Liver (tissue), 3 donors: ENCODE results near the gene SLC35F4.

Experiments used
- EGR1 ChIP-seq, 2 donors: IDR thresholded peaks; 2 replicates each; pipeline ENCODE4 v1.6.1; 2016 to 2018; ENCODE audit warnings: antibody characterized with exemption in 2 of 2, low read depth in 2 of 2
- GABPA ChIP-seq, 2 donors: IDR thresholded peaks in 1 of 2; conservative IDR thresholded peaks in 1 of 2; 2 replicates each; pipeline ENCODE4 v1.6.1; 2016; ENCODE audit warnings: antibody characterized with exemption in 2 of 2, mild to moderate bottlenecking in 1 of 2, moderate library complexity in 1 of 2
- HNF4G ChIP-seq: IDR thresholded peaks from 2 replicates; pipeline ENCODE4 v1.6.1; 2016; ENCODE audit warnings: antibody characterized with exemption
- JUND ChIP-seq, 2 donors: IDR thresholded peaks; 2 replicates each; pipeline ENCODE4 v1.6.1; 2016; ENCODE audit warnings: antibody characterized with exemption in 2 of 2
- RAD21 ChIP-seq, 2 donors: IDR thresholded peaks; 2 replicates each; pipeline ENCODE4 v1.6.1; 2016; ENCODE audit warnings: antibody characterized with exemption in 2 of 2, mild to moderate bottlenecking in 2 of 2
- SP1 ChIP-seq: IDR thresholded peaks from 2 replicates; pipeline ENCODE4 v1.6.1; 2018; ENCODE audit warnings: antibody characterized with exemption, mild to moderate bottlenecking
- TAF1 ChIP-seq: conservative IDR thresholded peaks from 2 replicates; pipeline ENCODE4 v1.6.1; 2016; ENCODE audit warnings: antibody characterized with exemption, mild to moderate bottlenecking
- YY1 ChIP-seq: IDR thresholded peaks from 2 replicates; pipeline ENCODE4 v1.6.1; 2016; ENCODE audit warnings: antibody characterized with exemption, mild to moderate bottlenecking
- TF ChIP-seq, protein P1 (sequence below): fragments of 150-350 bp; IDR thresholded peaks from 2 replicates; pipeline ENCODE4 v1.5.1; 2017; ENCODE audit warnings: improper control_type of control experiment, low read depth, low read length; ENCODE audit not compliant: missing input control
- TF ChIP-seq, protein P2 (sequence below): IDR thresholded peaks from 2 replicates; pipeline ENCODE4 v1.6.1; 2016; ENCODE audit warnings: antibody characterized with exemption, mild to moderate bottlenecking
- TF ChIP-seq, protein P3 (sequence below): IDR thresholded peaks from 2 replicates; pipeline ENCODE4 v1.6.1; 2016; ENCODE audit warnings: antibody characterized with exemption
- TF ChIP-seq, protein P4 (sequence below): IDR thresholded peaks from 2 replicates; pipeline ENCODE4 v1.6.1; 2016; ENCODE audit warnings: antibody characterized with exemption
- TF ChIP-seq, protein P5 (sequence below): IDR thresholded peaks from 2 replicates; pipeline ENCODE4 v1.6.1; 2016; ENCODE audit warnings: antibody characterized with exemption
- donor health status: healthy.
- donor health status: healthy.

DNA sequence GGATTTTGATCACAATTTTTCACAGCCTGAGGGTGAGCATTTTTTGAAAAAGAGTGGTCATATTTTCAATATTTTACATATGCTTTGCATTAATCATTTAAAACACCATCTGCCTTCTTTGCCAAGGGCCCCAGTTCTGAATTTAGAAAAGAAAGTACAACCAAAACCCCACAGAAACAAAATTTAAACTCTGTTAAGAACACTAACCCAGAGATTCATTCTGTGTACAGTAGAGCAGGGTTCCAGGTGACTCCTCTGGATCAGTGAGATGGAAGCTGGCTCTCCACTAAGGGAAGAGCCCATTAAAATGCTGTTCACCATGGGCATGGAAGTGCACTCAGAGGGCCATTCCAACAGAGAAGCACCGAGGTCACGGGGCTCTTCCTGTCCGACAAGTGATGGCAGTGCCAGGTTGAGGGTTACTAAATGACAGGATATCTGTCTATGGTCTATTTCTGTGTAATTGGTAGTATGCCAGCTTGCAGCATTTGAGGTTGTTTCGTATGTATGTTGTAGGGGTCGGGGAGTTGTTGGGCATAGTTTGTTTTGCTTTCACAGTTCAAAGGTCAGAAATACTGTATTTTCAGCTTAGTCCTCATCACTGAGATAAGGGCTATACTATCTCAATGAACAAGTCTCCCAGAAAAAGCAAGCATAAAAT, 95.9 kb downstream of the SLC35F4 start:
- TF ChIP-seq, protein P1, sequence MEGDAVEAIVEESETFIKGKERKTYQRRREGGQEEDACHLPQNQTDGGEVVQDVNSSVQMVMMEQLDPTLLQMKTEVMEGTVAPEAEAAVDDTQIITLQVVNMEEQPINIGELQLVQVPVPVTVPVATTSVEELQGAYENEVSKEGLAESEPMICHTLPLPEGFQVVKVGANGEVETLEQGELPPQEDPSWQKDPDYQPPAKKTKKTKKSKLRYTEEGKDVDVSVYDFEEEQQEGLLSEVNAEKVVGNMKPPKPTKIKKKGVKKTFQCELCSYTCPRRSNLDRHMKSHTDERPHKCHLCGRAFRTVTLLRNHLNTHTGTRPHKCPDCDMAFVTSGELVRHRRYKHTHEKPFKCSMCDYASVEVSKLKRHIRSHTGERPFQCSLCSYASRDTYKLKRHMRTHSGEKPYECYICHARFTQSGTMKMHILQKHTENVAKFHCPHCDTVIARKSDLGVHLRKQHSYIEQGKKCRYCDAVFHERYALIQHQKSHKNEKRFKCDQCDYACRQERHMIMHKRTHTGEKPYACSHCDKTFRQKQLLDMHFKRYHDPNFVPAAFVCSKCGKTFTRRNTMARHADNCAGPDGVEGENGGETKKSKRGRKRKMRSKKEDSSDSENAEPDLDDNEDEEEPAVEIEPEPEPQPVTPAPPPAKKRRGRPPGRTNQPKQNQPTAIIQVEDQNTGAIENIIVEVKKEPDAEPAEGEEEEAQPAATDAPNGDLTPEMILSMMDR, result no peak
- TF ChIP-seq, protein P2, sequence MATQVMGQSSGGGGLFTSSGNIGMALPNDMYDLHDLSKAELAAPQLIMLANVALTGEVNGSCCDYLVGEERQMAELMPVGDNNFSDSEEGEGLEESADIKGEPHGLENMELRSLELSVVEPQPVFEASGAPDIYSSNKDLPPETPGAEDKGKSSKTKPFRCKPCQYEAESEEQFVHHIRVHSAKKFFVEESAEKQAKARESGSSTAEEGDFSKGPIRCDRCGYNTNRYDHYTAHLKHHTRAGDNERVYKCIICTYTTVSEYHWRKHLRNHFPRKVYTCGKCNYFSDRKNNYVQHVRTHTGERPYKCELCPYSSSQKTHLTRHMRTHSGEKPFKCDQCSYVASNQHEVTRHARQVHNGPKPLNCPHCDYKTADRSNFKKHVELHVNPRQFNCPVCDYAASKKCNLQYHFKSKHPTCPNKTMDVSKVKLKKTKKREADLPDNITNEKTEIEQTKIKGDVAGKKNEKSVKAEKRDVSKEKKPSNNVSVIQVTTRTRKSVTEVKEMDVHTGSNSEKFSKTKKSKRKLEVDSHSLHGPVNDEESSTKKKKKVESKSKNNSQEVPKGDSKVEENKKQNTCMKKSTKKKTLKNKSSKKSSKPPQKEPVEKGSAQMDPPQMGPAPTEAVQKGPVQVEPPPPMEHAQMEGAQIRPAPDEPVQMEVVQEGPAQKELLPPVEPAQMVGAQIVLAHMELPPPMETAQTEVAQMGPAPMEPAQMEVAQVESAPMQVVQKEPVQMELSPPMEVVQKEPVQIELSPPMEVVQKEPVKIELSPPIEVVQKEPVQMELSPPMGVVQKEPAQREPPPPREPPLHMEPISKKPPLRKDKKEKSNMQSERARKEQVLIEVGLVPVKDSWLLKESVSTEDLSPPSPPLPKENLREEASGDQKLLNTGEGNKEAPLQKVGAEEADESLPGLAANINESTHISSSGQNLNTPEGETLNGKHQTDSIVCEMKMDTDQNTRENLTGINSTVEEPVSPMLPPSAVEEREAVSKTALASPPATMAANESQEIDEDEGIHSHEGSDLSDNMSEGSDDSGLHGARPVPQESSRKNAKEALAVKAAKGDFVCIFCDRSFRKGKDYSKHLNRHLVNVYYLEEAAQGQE, result no peak
- TF ChIP-seq TAF1, result no peak
- no peak for TF ChIP-seq SP1
- TF ChIP-seq, protein P3, sequence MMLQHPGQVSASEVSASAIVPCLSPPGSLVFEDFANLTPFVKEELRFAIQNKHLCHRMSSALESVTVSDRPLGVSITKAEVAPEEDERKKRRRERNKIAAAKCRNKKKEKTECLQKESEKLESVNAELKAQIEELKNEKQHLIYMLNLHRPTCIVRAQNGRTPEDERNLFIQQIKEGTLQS, result no peak
- no peak for TF ChIP-seq RAD21 (IDR thresholded peaks at IDR 0.05)
- TF ChIP-seq HNF4G, result no peak
- TF ChIP-seq, protein P4, sequence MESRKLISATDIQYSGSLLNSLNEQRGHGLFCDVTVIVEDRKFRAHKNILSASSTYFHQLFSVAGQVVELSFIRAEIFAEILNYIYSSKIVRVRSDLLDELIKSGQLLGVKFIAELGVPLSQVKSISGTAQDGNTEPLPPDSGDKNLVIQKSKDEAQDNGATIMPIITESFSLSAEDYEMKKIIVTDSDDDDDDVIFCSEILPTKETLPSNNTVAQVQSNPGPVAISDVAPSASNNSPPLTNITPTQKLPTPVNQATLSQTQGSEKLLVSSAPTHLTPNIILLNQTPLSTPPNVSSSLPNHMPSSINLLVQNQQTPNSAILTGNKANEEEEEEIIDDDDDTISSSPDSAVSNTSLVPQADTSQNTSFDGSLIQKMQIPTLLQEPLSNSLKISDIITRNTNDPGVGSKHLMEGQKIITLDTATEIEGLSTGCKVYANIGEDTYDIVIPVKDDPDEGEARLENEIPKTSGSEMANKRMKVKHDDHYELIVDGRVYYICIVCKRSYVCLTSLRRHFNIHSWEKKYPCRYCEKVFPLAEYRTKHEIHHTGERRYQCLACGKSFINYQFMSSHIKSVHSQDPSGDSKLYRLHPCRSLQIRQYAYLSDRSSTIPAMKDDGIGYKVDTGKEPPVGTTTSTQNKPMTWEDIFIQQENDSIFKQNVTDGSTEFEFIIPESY, result no peak
- TF ChIP-seq JUND (IDR thresholded peaks at IDR 0.05), result no peak
- TF ChIP-seq EGR1 (IDR thresholded peaks at IDR 0.05; ENCODE audit: low read depth in 2 of 2), result no peak
- TF ChIP-seq, protein P5, sequence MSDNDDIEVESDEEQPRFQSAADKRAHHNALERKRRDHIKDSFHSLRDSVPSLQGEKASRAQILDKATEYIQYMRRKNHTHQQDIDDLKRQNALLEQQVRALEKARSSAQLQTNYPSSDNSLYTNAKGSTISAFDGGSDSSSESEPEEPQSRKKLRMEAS, result no peak
- TF ChIP-seq GABPA (IDR thresholded peaks at IDR 0.05 in 1 of 2, conservative IDR thresholded peaks at IDR 0.05 in 1 of 2), result no peak
- TF ChIP-seq YY1, result no peak
